UCSD-AML1 (cell line): ENCODE measurements around the gene NDUFS8.
A peak's percentile ranks its signal among the peaks of the same experiment; 100 is the strongest.
"Not testable (repeated sequence)": the region's sequence is repeated elsewhere in the genome, so short reads cannot be mapped to it uniquely, and the experiment has no call there.

ENCODE experiments used
- DNase-seq: peaks from one replicate; lab custom pipeline; 2025; ENCODE audit not compliant: unreplicated experiment; lab: John Stamatoyannopoulos, UW

NDUFS8 gene

GRCh38 chr11:68030318-68031143, at the start of gene NDUFS8:
Gene NDUFS8, plus strand, starts transcription at chr11:68030681. Its CDS starts 1,471 bp downstream, at chr11:68032152.
- DNase-seq: peak; percentile 94

DNA sequence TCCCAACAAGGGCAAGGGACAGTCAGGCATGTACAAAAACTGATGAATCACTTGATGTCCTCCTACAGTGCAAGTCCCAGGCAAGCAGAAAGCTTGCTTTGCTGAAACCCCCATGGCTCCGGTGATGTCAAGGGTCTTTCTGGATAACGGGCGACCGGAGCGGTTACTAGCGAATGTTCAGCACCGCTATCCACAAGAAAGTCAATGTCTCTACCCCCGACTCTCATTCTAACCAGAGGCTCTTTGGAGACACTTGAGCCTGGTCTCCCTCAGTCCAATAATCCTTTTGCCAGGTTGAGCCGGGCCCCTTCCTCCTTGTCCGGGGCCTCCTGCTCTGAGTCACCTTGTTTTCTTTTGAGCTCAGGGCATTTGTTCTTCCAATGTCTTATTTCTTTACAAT, 49.3 kb upstream of the NDUFS8 start:
- DNase-seq: not testable (repeated sequence)

DNA sequence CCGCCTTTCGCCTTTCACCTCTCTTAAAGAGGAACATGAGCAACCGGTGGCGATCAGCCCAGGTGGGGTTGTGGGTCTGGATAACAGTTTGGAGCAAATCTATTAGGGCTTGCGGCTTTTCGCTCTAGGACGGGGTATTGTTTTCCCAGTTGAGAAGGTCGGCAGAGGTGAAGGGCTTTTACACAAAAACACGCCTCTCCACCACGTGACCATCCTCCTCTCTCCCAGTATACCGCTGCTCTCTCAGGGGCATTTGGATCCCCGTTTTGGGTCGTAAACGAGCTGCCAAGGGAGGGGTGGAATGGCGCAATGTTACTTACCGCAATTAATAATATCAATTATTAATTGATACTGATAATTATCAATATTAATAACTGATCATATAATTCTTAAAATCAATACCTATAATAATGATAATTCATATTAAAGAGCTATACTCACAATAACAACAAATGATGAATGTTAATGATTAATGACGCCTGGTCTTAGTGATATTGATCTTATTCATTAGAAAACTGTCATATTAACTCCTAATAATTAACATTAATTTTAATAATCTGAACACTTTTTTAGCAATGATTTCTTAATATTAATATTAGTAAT, 48.1 kb upstream of the NDUFS8 start:
- not testable (repeated sequence) for DNase-seq

- no peak for DNase-seq
Measured at GRCh38 chr11:67983951-67984350, 46.5 kb upstream of the NDUFS8 start.

DNA sequence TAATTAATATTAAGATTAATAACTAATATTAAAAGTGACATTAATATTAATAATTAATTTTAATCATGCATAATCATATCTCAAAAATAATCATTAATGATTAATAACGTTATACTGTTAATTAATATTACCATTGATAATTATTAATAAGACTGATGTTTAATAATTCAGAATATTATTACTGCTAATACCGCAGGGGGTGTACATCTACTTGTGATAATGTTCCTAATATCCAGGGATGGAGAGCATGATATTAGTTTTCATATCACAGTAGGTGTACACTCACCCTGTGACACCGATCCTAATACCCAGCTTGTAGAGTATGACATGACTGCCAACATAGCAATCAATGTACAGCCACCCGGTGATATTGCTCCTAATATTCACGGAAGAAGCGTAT, 45.2 kb upstream of the NDUFS8 start:
- not testable (repeated sequence) for DNase-seq

DNA sequence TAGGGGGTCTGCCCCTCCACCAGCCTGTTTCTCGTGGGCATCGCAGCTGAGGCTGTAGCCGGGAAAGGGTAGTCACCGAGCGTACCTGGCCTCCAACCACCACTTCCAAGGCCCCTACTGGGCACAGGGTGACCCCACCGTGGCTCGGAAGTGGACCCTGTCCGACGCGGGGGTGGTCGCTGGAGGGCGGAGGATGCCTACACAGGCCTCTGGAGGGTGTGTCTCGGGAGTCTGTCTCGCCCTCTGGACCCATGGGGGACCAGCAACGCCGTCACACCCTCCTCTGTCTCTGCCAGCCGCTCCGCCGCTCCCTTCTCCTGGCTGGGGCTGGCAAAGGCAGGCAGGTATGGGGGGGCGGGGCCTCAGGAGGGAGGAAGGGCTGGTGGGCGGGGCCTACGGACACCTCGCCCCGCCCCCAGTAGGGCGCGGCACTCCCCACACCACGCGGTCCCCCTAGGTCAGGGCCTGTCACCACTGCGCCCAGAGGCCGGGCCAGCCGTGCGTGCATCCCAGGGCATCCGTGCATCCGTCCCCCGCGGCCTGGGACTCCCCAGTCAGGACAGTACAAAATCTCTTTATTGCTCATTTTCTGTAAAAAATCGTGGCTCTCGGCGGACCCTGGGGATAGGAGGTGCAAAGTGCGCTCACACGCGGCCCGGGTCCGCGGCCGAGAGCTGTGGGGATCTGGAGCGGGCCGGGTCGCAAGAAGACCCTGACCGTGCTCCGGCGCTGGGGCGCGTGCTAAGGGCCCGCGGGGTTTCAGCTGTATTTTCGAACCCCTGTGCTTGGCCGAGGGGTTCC, 39.7 kb upstream of the NDUFS8 start:
- not testable (repeated sequence) for DNase-seq

DNA sequence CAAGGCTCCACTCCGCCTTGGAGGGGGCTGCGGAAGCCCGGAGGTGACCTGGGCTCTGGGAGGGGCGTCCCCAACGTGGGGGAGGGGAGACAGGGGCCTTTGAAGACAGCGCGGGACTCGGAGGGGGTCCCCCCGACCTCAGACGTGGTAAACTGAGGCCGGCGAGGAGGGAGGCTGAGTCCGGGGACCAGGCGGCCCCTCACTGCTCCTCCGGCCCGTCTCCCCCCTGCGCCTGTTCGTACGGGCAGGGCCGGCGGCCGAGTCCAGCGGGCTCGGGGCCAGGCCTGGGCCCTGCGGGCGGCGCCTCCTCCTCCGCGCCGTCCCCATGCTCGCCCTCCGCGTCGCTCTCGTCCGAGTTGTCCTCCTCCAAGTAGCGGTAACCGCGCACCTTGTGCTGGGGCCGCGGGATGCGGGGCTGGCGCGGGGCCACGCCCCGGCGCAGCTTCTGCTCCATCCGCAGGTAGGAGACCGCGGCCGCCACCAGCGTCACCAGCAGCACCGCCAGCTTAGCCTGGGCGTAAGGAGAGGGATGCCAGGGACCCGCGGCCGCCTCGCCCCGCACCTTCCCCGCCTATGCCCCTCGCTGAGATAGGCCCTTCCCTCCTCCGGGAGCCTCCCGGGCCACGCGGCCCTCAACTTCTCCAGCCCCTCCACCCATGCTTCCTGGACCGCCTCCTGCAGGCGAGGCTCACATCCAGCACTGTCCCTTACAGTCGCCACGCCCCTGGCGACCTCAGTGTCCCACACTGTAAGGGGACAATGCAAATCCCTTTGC, 38.9 kb upstream of the NDUFS8 start:
- not testable (repeated sequence) for DNase-seq

- DNase-seq: not testable (repeated sequence)
Measured at GRCh38 chr11:67993821-67994220, 36.7 kb upstream of the NDUFS8 start.

GRCh38 chr11:67994387-67994786, 36.1 kb upstream of the NDUFS8 start:
- DNase-seq: not testable (repeated sequence)

DNA sequence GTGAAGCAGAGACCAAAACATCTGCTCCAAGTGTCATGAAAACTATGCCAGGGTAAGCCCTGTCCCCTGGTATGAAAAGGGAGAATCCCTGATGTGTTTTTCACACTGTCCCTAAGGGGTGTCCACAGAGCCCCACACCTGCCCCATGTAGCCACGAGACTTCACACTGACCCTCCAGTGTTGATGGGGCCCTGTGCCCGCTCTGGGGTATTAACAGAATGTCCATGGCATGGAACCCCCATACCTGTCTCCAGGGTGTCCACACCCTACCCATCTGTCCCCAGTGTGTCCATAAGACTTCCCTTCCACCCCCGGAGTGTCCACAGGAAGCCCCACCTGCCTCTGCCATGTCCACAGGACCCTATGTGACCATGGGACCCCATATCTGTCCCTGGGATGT, 35.4 kb upstream of the NDUFS8 start:
- DNase-seq: not testable (repeated sequence)

DNA sequence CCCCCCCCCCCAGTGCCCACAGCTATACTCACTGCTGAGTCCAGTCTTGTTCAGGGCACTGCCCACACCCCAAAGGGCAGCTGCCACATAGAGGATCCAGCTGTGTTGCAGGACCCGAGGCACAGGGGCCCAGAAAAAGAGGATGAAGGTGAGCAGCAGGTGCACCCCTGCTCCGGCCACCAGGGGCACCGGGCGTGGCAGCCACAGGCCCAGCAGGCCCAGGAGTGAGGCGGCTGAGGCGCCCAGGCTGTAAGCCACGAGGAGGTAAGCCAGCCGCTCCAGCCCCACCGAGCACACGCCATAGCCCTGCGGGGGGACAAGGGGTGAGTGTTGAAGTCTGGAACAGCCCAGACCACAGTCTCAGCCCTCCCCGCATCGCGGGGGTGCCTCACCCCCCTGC, 34.9 kb upstream of the NDUFS8 start:
- DNase-seq: not testable (repeated sequence)

GRCh38 chr11:67996051-67996450, 34.4 kb upstream of the NDUFS8 start:
- no peak for DNase-seq

- DNase-seq: no peak
Measured at GRCh38 chr11:67996622-67997474, 33.6 kb upstream of the NDUFS8 start.

DNA sequence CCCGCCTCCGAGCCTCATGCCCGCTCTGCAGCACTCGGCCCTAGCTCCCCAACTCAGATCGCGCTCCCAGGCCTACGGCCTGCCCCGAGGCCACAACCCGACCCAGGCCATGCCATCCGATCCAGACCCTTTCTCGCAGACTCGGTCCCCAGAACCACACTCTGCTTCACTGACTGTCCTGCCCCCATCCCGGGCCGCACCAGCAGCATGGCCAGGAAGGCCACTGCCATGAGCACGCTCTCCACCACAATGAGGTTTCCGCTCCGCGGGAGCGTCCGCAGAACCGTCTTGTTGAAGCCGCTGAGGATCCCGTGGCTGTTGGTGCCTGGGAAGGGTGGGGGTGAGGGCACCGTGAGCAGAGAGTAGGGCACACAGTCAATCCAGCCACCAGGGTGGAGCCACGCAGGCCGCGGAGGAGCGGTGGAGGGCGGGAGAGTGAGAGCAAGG, 33.0 kb upstream of the NDUFS8 start:
- DNase-seq: no peak

DNA sequence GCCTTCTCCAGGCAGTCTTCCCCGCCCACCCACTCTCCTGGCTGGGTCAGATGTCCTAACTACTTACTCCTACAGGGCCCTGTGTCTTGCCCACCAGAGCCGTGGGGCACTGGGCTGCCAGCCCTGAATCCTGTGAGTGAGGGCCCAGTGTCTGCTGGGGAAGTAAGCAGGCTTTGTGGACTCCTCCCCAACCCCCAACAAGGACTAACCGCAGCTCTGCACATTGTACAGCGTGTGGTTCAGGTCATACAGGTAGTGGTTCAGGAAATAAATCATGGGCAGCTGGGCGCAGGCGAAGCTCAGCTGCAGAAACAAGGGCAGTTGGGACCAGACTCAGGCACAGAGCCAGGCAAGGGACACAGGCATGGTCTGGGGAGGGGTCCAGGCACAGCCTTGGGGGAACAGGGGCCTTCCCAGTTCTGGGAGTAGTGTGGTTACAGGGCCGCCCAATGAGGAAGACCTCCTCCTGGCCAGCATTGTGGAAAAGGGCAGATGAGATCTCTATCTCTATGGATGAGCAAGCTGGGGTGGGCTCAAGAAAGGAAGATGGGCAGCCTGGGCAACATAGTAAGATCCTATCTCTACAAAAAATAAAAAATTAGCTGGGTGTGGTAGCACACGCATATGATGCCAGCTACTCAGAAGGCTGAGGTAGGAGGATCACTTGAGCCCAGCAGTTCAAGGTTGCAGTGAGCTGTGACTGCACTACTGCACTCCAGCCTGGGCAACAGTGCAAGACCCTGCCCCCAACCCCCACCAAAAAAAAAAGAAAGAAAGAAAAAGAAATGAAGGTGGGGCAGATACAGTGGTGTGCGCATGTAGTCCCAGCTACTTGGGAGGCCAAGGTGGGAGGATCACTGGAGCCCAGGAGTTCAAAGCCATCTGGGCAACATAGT, 32.1 kb upstream of the NDUFS8 start:
- DNase-seq: no peak

- DNase-seq: no peak
Measured at GRCh38 chr11:67999201-67999629, 31.3 kb upstream of the NDUFS8 start.

GRCh38 chr11:67999704-68000103, 30.8 kb upstream of the NDUFS8 start:
- DNase-seq: no peak

GRCh38 chr11:68002575-68002937, 27.9 kb upstream of the NDUFS8 start:
- DNase-seq: no peak
